Measurements from ENCODE around the gene FNIP1. TPM values are rescaled to one million over a fixed set of nuclear protein-coding genes. Genes with fewer than 3 reads are reported as not detected.

The FNIP1 gene
- total RNA-seq, 1 donor from 2014 or later, result 28.5 TPM

GRCh38 chr5:131760793-131761192 lies 36.0 kb downstream of the FNIP1 start:
- Histone ChIP-seq H3K9me3 (ENCODE audit: insufficient read depth, low read depth, low read length) (no peaks in the 10 kb centered on the region), H3K4me2 (ENCODE audit: low read length) (no peak overlapping the region), H3K9ac (ENCODE audit: low read length) (no peak overlapping the region), H3K4me3 (ENCODE audit: insufficient read depth, low read depth, low read length) (no peak overlapping the region), H4K20me1 (ENCODE audit: insufficient read depth, low read length) (peaks cover 93% of the 10 kb centered on the region), H3K4me1 (ENCODE audit: insufficient read depth, low read length) (peaks cover 6% of the 10 kb centered on the region), H3K27ac (ENCODE audit: low read depth, low read length) (no peak overlapping the region), H3K79me2 (ENCODE audit: insufficient read depth, low read length) (peaks cover 100% of the 10 kb centered on the region), H2AFZ (ENCODE audit: low read depth, low read length) (no peak overlapping the region), H3K27me3 (ENCODE audit: insufficient read depth, low read length) (no peaks in the 10 kb centered on the region), H3K36me3 (ENCODE audit: insufficient read depth, low read length) (no peaks in the 10 kb centered on the region)
- peaks cover 12% of the 10 kb centered on the region for H3K36me3 Mint-ChIP-seq (ENCODE audit: low read depth, unreplicated experiment)
- peaks cover 17% of the 10 kb centered on the region for H3K4me1 Mint-ChIP-seq (ENCODE audit: low read depth, unreplicated experiment)
- TF ChIP-seq CTCF (IDR thresholded peaks at IDR 0.05; ENCODE audit: insufficient read depth, low read depth, low read length) (no peak), EZH2 (IDR thresholded peaks at IDR 0.05; ENCODE audit: insufficient read depth, low read length) (no peak)
- no peak overlapping the region for H3K27ac Mint-ChIP-seq (ENCODE audit: unreplicated experiment)
- H3K4me3 Mint-ChIP-seq (ENCODE audit: unreplicated experiment), result no peak overlapping the region
- no peaks in the 10 kb centered on the region for H3K27me3 Mint-ChIP-seq (ENCODE audit: low read depth, unreplicated experiment)
- H3K9me3 Mint-ChIP-seq (ENCODE audit: unreplicated experiment), result peaks cover 4% of the 10 kb centered on the region
- DNase-seq (ENCODE audit: low read depth), result no peak
- FAIRE-seq, result no peak

- peaks cover 99% of the 10 kb centered on the region for H3K79me2 ChIP-seq (ENCODE audit: insufficient read depth, low read length)
- H3K9me3 ChIP-seq (ENCODE audit: insufficient read depth, low read depth, low read length), result no peaks in the 10 kb centered on the region
- FAIRE-seq (no peak), DNase-seq (ENCODE audit: low read depth) (no peak)
- H3K36me3 ChIP-seq (ENCODE audit: insufficient read depth, low read length), result no peaks in the 10 kb centered on the region
- Mint-ChIP-seq H3K4me1 (ENCODE audit: low read depth, unreplicated experiment) (peaks cover 11% of the 10 kb centered on the region), H3K27me3 (ENCODE audit: low read depth, unreplicated experiment) (no peaks in the 10 kb centered on the region), H3K9me3 (ENCODE audit: unreplicated experiment) (peaks cover 4% of the 10 kb centered on the region), H3K27ac (ENCODE audit: unreplicated experiment) (no peak overlapping the region), H3K36me3 (ENCODE audit: low read depth, unreplicated experiment) (peaks cover 9% of the 10 kb centered on the region), H3K4me3 (ENCODE audit: unreplicated experiment) (no peak overlapping the region)
- TF ChIP-seq EZH2 (IDR thresholded peaks at IDR 0.05; ENCODE audit: insufficient read depth, low read length), result no peak
- TF ChIP-seq CTCF (IDR thresholded peaks at IDR 0.05; ENCODE audit: insufficient read depth, low read depth, low read length), result no peak
- no peaks in the 10 kb centered on the region for H3K27me3 ChIP-seq (ENCODE audit: insufficient read depth, low read length)
- peaks cover 6% of the 10 kb centered on the region for H3K4me1 ChIP-seq (ENCODE audit: insufficient read depth, low read length)
- no peak overlapping the region for H3K9ac ChIP-seq (ENCODE audit: low read length)
- H3K27ac ChIP-seq (ENCODE audit: low read depth, low read length), result no peak overlapping the region
- peaks cover 92% of the 10 kb centered on the region for H4K20me1 ChIP-seq (ENCODE audit: insufficient read depth, low read length)
- no peak overlapping the region for H2AFZ ChIP-seq (ENCODE audit: low read depth, low read length)
- no peak overlapping the region for H3K4me2 ChIP-seq (ENCODE audit: low read length)
- H3K4me3 ChIP-seq (ENCODE audit: insufficient read depth, low read depth, low read length), result no peak overlapping the region
Observed at GRCh38 chr5:131759704-131760103, 37.1 kb downstream of the FNIP1 start.

GRCh38 chr5:131758520-131758900 lies 38.3 kb downstream of the FNIP1 start:
- H3K79me2 ChIP-seq (ENCODE audit: insufficient read depth, low read length), result peaks cover 98% of the 10 kb centered on the region
- H3K4me1 ChIP-seq (ENCODE audit: insufficient read depth, low read length), result peaks cover 6% of the 10 kb centered on the region
- Mint-ChIP-seq H3K4me1 (ENCODE audit: low read depth, unreplicated experiment) (peaks cover 11% of the 10 kb centered on the region), H3K36me3 (ENCODE audit: low read depth, unreplicated experiment) (peaks cover 6% of the 10 kb centered on the region), H3K4me3 (ENCODE audit: unreplicated experiment) (no peak overlapping the region), H3K9me3 (ENCODE audit: unreplicated experiment) (no peaks in the 10 kb centered on the region), H3K27ac (ENCODE audit: unreplicated experiment) (peak overlapping the region; percentile 12), H3K27me3 (ENCODE audit: low read depth, unreplicated experiment) (no peaks in the 10 kb centered on the region)
- no peak overlapping the region for H3K27ac ChIP-seq (ENCODE audit: low read depth, low read length)
- peak; percentile 56 for DNase-seq (ENCODE audit: low read depth)
- no peak overlapping the region for H3K4me3 ChIP-seq (ENCODE audit: insufficient read depth, low read depth, low read length)
- no peaks in the 10 kb centered on the region for H3K36me3 ChIP-seq (ENCODE audit: insufficient read depth, low read length)
- no peak overlapping the region for H3K9ac ChIP-seq (ENCODE audit: low read length)
- H3K27me3 ChIP-seq (ENCODE audit: insufficient read depth, low read length), result no peaks in the 10 kb centered on the region
- peaks cover 97% of the 10 kb centered on the region for H4K20me1 ChIP-seq (ENCODE audit: insufficient read depth, low read length)
- TF ChIP-seq EZH2 (IDR thresholded peaks at IDR 0.05; ENCODE audit: insufficient read depth, low read length) (no peak), CTCF (IDR thresholded peaks at IDR 0.05; ENCODE audit: insufficient read depth, low read depth, low read length) (no peak)
- H2AFZ ChIP-seq (ENCODE audit: low read depth, low read length), result no peak overlapping the region
- FAIRE-seq, result no peak
- peak overlapping the region; percentile 36 for H3K4me2 ChIP-seq (ENCODE audit: low read length)
- H3K9me3 ChIP-seq (ENCODE audit: insufficient read depth, low read depth, low read length), result no peaks in the 10 kb centered on the region

All from astrocyte (in vitro differentiated cells and primary cell).